Heart left ventricle (tissue), 13 donors: ENCODE data around the gene CIPC.

Experiments used
- CTCF ChIP-seq, 12 donors: fragments of 200-600 bp; sonication (generic) in 4 of 12; IDR thresholded peaks; one replicate each; pipeline versions ENCODE4 v1.5.0 to v1.8.0; 2018 to 2022; ENCODE audit warnings: antibody characterized with exemption in 12 of 12, mild to moderate bottlenecking in 5 of 12
- POLR2A ChIP-seq, 2 donors: fragments of 450-650 bp; IDR thresholded peaks; one replicate each; pipeline ENCODE4 v1.6.1; 2017; ENCODE audit warnings: antibody characterized with exemption in 2 of 2, mild to moderate bottlenecking in 2 of 2, moderate library complexity in 2 of 2
- donor health status: ischemic (EF 13 %, LVEDD 7.1; RV severe dilation, severe dysfunction).
- donor health status: DM: no; HTN: yes; CAD: no.
- donor health status: DM: no; HTN: no; CAD: no.
- donor health status: ischemic (EF 25% LVEDD 6.9; RV normal size, moderate dysfunction).
- donor health status: ischemic (EF 25% LVEDD 5.7; RV mildly dilated, moderate dysfunction).
- donor health status: ischemic (EF 35%, LVEDD 5.7; RV mildly dilated, moderate dysfunction).
- donor health status: nonischemic (EF 11% LVEDD 7.7; RV severe dilation, severe dysfunction).
- donor health status: DM: yes; HTN: yes; CAD: no.
- donor health status: PGD.
- donor health status: ischemic (EF 29% LVEDD 5.4; RV normal size, mild dysfunction).
- donor health status: nonischemic (EF 23%, LVEDD 6.1; RV moderate dilation, normal function).

- no peak for TF ChIP-seq CTCF (IDR thresholded peaks at IDR 0.05)
- no peak for TF ChIP-seq POLR2A (IDR thresholded peaks at IDR 0.05)
These were observed 9.2 kb downstream of the CIPC start for GRCh38 chr14:77107228-77107627.
